Measurements from ENCODE around the gene LTK. TPM values are rescaled to one million over a fixed set of nuclear protein-coding genes. Genes with fewer than 3 reads are reported as not detected.

The LTK gene
- total RNA-seq (2021) (3.8 and 5.4 TPM in 2 replicates), Bru-seq, nascent RNA (percentile 33 among the genes with signal in this experiment), BruChase-seq, experiment 1, labeled RNA remaining after a 2-hour chase (percentile 34 among the genes with signal in this experiment), BruChase-seq, experiment 2, labeled RNA remaining after a 6-hour chase (percentile 51 among the genes with signal in this experiment)
- long read RNA-seq, partial matches to known transcripts: 3 of 9 reads
- long read RNA-seq, other reads (novel, unspliced or antisense): 4 of 9 reads

- intact Hi-C loops (cut with micrococcal nuclease; ENCODE audit: unreplicated experiment): no loop called here
- H3K27me3 ChIP-seq (replicated peaks; ENCODE audit: insufficient read depth, low read depth, low read length, poor library complexity): peaks cover 11% of the 10 kb centered on the region
- TF ChIP-seq, protein P1, sequence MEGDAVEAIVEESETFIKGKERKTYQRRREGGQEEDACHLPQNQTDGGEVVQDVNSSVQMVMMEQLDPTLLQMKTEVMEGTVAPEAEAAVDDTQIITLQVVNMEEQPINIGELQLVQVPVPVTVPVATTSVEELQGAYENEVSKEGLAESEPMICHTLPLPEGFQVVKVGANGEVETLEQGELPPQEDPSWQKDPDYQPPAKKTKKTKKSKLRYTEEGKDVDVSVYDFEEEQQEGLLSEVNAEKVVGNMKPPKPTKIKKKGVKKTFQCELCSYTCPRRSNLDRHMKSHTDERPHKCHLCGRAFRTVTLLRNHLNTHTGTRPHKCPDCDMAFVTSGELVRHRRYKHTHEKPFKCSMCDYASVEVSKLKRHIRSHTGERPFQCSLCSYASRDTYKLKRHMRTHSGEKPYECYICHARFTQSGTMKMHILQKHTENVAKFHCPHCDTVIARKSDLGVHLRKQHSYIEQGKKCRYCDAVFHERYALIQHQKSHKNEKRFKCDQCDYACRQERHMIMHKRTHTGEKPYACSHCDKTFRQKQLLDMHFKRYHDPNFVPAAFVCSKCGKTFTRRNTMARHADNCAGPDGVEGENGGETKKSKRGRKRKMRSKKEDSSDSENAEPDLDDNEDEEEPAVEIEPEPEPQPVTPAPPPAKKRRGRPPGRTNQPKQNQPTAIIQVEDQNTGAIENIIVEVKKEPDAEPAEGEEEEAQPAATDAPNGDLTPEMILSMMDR (conservative IDR thresholded peaks at IDR 0.05; ENCODE audit: low read depth, low read length): no peak
- no peak for TF ChIP-seq EZH2 (IDR thresholded peaks at IDR 0.05; ENCODE audit: borderline replicate concordance, low read depth, low read length, poor library complexity, severe bottlenecking)
- H3K36me3 ChIP-seq (ENCODE audit: insufficient read depth, low read length, poor library complexity, severe bottlenecking): no peaks in the 10 kb centered on the region
- H3K4me3 ChIP-seq (ENCODE audit: low read depth, low read length, poor library complexity, severe bottlenecking): peak within 1 kb of the TSS; percentile 59
- H3K9me3 ChIP-seq (ENCODE audit: low read depth, low read length, poor library complexity, severe bottlenecking): no peaks in the 10 kb centered on the region
- H3K27ac ChIP-seq (ENCODE audit: low read depth, low read length, poor library complexity, severe bottlenecking): no peak within 1 kb of the TSS
- peaks cover 20% of the 10 kb centered on the region for H3K4me1 ChIP-seq (ENCODE audit: insufficient read depth, low read length, poor library complexity, severe bottlenecking)
- DNase-seq (ENCODE audit: low spot score): peak; percentile 90
- POLR2A ChIA-PET (ENCODE audit: low non-redundant PET): no interaction called here
- CTCF ChIA-PET: no interaction called here
- BruUV-seq (replicated peaks): no TSS peak
These were observed at the start of gene LTK for GRCh38 chr15:41513506-41514227. LTK (minus strand) TSS chr15:41513827; CDS start chr15:41513709, 118 bp downstream.

DNA sequence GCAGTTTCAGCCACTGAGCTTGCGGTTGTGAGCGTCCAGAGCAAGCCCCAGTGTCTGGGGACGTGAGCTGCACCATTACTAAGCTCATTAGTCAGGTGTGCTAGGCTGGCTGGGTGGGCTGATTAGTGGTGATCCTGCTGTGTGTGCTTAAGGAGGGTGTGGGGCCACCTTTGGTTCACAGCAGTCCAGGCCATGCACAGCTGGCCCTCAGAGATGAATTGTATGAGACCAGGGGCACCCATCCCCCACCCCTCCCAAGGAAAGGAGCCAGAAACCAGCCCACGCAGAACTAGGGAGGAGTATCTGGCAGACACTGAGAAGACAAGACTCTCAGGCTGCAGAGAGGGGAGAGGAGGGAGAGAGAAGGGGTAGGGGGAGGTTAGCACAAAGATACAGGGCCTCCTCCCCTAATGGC is 49.2 kb upstream of the LTK start:
- H3K36me3 ChIP-seq (ENCODE audit: insufficient read depth, low read length, poor library complexity, severe bottlenecking): no peaks in the 10 kb centered on the region
- intact Hi-C loops (cut with micrococcal nuclease; ENCODE audit: unreplicated experiment): no loop called here
- no peak overlapping the region for H3K4me3 ChIP-seq (ENCODE audit: low read depth, low read length, poor library complexity, severe bottlenecking)
- CTCF ChIA-PET: no interaction called here
- no peak for TF ChIP-seq EZH2 (IDR thresholded peaks at IDR 0.05; ENCODE audit: borderline replicate concordance, low read depth, low read length, poor library complexity, severe bottlenecking)
- TF ChIP-seq, protein P1 (conservative IDR thresholded peaks at IDR 0.05; ENCODE audit: low read depth, low read length): no peak
- no peaks in the 10 kb centered on the region for H3K9me3 ChIP-seq (ENCODE audit: low read depth, low read length, poor library complexity, severe bottlenecking)
- no peak overlapping the region for H3K27ac ChIP-seq (ENCODE audit: low read depth, low read length, poor library complexity, severe bottlenecking)
- no TSS peak for BruUV-seq (replicated peaks)
- H3K27me3 ChIP-seq (replicated peaks; ENCODE audit: insufficient read depth, low read depth, low read length, poor library complexity): no peaks in the 10 kb centered on the region
- peak; percentile 23 for DNase-seq (ENCODE audit: low spot score)
- POLR2A ChIA-PET (ENCODE audit: low non-redundant PET): no interaction called here
- H3K4me1 ChIP-seq (ENCODE audit: insufficient read depth, low read length, poor library complexity, severe bottlenecking): peaks cover 20% of the 10 kb centered on the region

- Histone ChIP-seq H3K27ac (ENCODE audit: low read depth, low read length, poor library complexity, severe bottlenecking) (no peak overlapping the region), H3K36me3 (ENCODE audit: insufficient read depth, low read length, poor library complexity, severe bottlenecking) (no peaks in the 10 kb centered on the region), H3K27me3 (replicated peaks; ENCODE audit: insufficient read depth, low read depth, low read length, poor library complexity) (no peaks in the 10 kb centered on the region), H3K4me3 (ENCODE audit: low read depth, low read length, poor library complexity, severe bottlenecking) (no peak overlapping the region), H3K4me1 (ENCODE audit: insufficient read depth, low read length, poor library complexity, severe bottlenecking) (peaks cover 22% of the 10 kb centered on the region), H3K9me3 (ENCODE audit: low read depth, low read length, poor library complexity, severe bottlenecking) (no peaks in the 10 kb centered on the region)
- ChIA-PET CTCF (no interaction called here), POLR2A (ENCODE audit: low non-redundant PET) (no interaction called here)
- intact Hi-C loops (cut with micrococcal nuclease; ENCODE audit: unreplicated experiment): no loop called here
- no peak for DNase-seq (ENCODE audit: low spot score)
- TF ChIP-seq, protein P1 (conservative IDR thresholded peaks at IDR 0.05; ENCODE audit: low read depth, low read length): no peak
- no peak for TF ChIP-seq EZH2 (IDR thresholded peaks at IDR 0.05; ENCODE audit: borderline replicate concordance, low read depth, low read length, poor library complexity, severe bottlenecking)
- BruUV-seq (replicated peaks): no TSS peak
These were observed 48.6 kb upstream of the LTK start for GRCh38 chr15:41562244-41562643.
